Activated CD8-positive, alpha-beta memory T cell treated with anti-CD3 and anti-CD28 coated beads for 48 hours (primary cell): ENCODE measurements around the gene COL19A1.

Experiments used
- DNase-seq, 3 experiments: peaks; one replicate each; pipeline ENCODE4 v3.0.0-alpha.2; 2020; ENCODE audit warnings: low read depth in 2 of 3, low spot score in 2 of 3

Gene COL19A1

DNA sequence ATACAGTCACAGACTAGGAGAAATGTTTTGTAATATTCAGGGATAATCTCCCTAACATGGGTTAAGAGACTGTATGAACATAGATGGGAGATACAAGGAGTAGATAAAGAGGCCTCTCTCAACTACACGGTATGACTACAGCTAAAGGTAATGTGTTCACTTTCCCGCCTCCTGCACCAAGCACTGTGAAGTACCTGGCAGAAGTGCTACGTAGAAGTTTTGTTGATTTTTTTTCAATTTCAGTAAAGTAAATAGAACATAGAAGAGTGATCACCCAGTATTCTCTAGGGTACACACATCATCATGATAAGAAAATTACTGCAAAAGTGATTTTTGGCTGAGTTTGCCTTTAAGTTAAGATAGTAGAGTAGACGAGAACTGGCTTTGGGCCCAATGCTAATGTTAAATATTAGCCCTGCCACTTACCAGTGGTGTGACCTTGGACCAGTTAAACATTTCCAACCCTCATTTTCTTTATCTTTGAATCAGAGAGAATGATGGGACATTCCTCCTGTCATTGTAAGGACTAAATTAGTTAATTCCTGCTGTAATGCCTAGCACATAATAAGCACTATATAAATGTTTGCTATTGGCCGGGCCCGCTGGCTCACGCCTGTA, 253.0 kb downstream of the COL19A1 start:
- no peak for DNase-seq

DNA sequence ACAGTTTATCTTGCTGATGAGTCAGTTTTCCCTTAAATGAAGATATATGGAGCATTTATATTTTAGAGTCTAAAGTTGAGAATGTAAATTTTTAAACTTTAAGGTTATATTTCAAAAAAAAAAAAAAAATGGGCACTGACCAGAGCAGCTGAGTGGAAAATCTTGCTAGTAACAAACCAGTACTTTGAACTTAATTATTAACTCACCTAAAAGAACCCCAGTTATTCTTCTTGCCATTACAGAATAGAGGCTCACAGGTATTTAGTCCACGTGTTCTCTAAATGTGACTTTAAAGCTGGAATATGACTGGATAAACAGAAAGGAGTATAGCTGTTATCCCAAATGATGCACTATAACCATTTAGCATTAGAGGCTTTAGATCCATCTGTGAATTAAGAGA, 258.1 kb downstream of the COL19A1 start:
- no peak for DNase-seq

DNA sequence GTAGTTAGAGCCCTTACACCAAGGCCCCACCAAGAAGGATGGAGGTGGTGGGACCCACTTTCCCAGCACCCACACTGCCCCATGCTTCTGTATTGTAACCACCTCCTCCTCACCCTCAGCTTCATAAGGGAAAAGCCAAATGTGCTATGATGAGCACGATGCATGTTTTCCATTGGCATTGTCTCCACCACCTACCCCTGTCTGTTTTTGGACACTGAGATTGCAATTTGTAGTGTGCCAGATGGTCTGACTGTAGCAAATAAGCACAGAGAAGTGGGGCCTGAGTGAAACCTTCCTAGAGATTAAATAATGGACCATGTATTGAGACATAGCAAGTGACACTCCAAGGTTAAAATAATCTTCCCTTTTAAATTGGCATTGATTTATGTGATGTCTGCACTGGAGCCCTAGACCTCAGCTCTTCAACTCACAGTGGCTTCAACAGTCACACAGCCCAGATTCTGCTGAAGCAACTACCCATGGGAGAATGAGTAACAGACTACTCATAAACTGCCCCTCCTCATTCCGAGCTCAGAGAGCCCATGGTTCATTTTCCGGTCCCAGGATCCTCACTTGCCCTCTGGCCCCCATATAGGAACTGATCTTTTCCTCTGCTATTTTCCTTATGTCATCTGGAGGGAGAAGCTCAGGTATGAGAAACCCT, 258.7 kb downstream of the COL19A1 start:
- no peak for DNase-seq

DNA sequence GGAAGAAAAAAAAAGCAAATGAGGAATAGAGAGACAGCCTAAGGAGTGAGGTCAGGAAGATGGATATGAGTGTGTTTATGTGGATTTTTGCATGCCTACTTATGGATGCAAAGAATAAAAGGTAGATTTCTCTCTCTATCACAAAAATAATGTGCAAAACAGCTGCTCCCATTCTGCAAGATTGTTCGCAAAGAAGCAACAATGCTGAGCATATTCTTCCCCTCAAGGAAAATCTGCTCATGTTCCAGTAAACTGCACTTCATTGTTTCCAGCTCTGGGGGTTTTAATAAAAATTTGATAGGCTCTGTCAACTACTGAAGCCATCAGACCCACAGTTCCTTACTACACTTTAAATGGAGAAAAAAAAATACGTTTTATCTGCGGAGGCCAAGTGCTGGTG, 259.2 kb downstream of the COL19A1 start:
- DNase-seq = no peak

DNA sequence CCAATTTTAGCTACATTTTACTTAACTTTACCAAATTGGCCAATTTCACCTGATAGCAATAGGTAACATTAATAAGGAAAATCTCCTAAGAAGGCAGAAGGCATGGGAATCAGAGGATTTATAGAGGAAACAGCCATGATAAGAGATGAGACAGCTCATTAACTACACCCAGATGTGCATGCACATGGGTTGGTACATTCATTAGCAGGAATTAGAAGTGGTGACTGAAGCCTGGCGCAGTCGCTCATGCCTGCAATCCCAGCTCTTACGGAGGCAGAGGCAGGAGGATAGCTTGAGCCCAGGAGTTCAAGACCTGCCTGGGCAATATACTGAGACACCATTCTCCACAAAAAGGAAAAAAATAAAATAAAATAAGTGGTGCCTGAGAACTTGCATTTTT, 263.0 kb downstream of the COL19A1 start:
- DNase-seq = no peak

DNA sequence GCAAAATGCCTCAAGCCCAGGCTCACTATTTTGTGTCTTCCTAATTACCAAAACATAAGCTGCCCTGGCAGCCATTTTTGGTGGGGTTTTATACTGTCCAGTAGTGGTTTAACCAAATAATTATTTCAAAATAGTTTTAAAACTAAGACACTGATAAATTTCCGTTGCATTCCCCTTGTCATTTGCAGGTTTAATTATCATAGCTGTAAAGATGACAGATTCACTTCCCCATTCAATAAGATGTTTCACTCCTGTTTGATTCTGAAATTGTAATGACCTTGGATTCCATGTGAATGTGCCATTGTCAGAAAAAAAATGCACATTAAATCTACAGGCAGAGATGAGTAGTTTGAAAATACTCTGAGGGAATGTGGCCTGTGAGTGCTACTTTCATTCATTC, 264.5 kb downstream of the COL19A1 start:
- DNase-seq = no peak

DNA sequence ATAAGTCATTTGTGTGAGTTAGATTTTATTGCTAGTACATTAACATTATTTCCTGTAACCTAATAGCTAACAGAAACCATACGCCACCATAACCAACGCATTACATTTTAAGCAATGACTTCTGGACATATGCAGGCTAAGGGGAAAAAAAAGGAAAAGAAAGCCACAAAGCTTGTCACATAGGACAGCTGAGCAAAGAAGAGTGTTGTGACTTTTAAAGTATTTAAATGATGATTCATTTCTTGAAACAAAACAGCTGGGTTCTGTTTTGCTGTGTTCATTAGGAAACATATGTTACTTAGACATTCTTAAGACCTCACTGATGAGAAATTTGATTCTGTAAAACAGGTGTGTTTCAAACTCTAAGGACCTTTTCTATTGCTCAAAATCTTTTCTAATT, 265.2 kb downstream of the COL19A1 start:
- DNase-seq = no peak

DNA sequence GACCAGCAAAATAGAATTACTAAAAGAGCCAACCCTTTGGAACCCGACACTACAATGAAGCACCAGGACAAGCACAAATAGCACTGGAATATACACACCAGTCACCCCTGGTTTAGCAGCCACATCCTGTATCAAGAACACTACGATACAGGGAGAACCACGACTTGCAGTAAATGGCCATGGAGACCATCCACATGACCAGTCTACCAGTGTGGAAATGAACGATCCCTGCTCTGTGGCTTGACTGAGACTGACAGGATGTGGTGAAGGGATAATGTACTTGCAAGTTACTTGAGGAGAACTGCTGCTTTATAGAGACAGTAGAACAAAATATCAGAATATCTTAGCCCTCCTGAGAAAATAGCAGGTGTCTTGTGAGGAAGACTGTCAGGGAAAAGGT, 266.9 kb downstream of the COL19A1 start:
- DNase-seq = no peak

DNA sequence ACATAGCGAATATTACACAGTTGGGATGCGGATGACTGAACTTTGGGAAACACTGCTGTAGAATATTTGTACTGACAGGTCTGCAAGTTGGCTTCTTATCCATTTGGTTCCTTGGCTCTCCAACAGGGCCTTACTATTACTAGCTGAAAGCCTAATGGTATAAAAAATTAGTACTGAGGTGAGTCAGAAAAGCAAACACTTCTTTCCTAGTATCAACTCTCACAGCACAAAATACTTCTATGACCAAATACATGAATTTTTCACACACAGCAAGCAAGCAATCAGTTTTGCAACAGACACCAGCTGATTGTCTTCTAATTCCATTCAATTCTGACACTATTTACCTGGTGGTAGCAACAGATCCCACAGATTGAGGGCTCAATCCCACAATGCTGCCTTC, 268.2 kb downstream of the COL19A1 start:
- no peak for DNase-seq

DNA sequence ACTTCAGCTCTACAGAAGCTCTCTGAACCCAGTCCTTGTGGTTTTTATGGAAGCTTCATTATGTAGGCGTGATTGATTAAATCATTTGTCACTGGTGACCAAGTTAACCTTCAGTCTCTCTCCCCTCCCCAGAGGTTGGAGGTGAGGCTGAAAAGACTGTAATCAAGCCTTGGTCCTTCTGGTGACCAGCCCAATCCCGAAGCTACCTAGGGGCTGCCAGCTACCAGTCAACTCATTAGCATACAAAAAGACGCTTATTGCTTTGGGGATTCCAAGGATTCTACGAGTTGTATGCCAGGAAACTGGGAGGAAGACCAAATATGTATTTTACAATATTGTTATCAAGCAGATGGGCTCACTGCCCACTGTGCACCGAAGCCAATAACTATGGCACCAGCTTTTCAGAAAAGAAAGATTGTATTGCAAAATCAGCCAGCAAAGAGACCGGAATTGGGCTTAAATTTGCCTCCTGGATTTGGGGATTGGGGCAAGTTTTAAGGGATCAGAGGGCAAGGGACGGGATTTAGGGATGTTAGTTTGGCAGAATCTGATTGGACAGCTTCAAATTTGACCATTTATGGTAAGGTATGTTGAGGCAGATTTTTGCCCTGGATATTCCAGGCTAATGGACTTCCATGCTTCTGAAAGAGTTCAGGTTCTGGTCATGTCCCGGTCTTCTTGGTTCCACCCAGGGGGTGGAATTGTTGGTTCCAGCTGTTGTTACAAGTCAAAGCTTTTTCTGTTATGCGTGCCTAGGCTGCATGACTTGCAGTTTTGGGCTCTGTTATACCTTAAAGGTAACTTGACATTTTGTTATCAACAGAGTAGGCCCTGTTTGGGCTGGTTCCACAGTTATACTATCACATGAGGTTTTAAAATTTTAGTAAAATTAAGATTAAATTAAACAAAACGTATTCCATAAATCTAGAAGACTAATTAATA, 269.1 kb downstream of the COL19A1 start:
- DNase-seq = no peak

DNA sequence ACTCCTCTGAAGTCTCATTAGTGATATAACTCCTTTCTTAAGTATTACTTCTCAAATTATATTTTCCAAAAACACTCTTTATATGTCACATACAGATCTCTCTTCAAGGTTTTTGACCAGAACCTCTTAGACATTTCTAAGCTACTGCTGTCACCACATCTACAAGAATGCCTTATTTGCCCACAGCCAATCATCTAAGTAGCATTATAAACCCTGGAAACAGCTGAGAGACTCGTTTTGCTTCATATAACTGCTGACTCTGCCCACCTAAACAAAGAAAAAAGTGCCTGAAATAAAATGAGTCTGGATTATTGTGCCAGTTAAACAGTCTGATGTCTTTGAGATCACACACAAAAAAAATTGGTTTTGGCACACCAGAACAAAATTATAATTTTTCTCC, 270.6 kb downstream of the COL19A1 start:
- no peak for DNase-seq

DNA sequence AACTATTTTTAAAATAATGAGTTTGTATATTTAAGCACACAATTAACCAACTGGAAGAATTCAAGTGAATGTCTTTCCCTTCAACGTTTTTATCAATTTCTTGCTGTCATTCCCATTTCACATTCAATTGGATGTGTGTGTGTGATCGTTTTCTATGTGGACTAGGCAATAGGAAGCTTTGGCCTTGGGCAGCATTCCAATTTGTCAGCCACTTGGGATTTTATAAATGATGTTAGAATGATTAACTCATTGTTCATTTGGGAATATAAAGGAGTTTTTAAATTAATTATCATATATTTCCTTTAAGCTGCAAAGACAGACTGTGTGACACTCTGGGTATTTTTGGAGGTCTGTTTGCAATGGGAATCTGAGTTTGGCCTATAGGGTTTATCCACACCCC, 274.1 kb downstream of the COL19A1 start:
- no peak for DNase-seq

DNA sequence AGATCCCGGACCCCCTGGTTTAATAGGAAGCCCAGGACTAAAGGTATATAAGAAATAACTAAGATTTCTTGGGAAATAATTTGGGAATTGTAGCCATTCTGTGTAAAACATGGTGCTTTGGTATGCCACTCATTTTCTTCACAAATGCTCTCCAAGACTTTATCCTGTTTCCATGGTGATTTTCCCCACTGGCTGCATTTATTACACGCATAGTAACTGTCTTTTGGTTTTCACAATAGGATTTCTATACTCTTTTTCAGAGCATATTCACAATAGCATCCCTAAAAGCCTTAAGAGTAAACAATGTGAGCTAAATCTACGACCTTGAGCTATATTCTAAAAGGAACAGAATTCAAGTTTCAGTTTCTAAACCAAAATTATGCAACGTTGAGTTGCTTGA, 275.7 kb downstream of the COL19A1 start:
- no peak for DNase-seq

DNA sequence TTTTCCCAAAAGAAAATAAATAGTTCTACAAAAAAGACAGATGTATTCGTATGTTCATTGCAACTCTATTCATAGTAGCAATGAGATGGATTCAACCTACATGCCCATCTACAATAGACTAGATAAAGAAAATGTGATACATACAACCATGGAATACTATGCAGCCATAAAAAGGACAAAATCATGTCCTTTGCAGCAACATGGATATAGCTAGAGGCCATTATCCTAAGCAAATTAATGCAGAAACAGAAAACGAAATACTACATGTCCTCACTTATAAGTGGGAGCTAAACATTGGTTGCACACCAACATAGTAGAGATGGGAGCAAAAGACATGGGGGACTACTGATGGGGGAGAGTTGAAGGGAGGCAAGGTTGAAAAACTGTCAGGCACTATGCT, 278.8 kb downstream of the COL19A1 start:
- no peak for DNase-seq

DNA sequence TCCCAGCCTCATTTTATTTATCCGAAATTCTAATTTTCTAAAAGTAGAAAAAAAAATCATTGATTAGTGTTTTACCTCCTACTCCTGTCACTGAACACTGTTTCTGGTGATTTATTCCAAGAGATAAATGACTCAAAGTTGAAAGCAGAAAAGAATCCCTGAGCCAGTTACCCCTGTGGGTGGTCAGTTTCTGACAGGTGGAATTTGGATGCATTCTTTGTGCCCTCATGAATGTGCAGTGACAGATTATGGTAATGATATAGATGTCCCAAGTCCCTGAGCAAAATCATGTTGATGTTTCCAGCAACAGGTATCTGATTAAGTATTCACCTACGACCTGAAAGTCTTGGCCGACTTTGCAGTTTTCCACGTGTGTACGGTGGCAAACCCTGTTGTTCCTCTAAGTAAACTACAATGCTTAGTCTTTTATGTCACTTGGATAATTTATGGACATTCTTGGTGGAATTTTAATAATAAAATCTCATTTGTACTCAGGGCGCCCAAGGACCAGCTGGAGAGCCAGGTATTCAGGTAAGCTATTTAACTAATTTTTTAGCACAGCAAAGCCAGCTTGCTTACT, 282.9 kb downstream of the COL19A1 start:
- DNase-seq = no peak

DNA sequence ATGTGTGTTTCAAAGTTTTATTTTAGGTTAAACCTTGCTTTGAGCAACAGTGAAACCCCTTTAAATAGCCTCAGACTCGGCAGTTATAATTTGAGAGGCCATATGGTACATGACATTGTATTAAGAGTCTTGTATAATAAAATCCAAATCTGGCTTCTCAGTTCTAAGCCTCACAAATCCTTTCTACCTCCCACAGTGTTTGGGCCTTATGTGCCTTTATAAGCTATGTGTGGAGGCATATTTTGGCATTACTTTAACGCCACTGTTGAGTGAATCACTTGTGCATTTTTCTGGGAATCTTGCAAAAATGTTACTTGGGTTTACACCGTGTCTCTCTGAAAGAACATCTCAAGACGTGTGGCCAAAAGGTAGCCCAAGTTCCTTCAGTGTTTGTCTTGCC, 284.2 kb downstream of the COL19A1 start:
- DNase-seq = no peak

DNA sequence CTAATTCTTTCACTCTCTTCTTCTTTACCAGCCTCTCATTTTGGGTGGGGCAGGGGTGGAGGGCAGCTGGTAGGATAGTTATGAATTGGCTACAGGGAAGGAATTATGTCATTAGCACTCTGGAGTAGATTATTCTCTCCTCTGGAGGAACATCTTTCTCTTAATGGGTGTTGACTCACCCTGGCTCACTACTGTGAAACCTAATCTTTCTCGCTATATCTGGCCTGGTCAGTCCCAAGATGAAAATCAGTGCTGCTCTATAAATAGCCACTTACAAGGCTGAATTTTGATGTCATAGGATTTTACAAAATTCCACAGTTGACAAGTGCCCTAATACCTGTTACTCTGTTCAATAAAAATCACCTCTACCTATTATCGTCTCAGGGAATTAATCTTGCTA, 285.3 kb downstream of the COL19A1 start:
- no peak for DNase-seq

DNA sequence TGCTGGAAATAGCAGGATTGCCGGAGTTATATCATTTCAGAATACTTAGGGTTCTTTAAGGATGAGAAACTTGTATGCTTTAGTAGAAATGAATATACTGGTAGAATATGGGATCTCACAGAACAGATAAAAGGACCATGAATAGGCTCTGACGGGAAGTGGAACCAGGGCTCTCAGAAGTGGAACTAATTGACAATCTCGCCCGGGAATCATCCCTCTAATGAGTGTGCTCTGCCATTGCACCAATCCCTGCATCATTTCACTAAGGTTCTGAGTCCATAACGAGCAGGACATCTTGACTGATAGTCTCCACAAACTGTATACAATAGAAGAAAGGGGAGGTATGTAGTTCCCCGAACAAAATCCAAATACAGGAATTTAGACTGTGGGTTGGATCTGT, 286.4 kb downstream of the COL19A1 start:
- DNase-seq = no peak

DNA sequence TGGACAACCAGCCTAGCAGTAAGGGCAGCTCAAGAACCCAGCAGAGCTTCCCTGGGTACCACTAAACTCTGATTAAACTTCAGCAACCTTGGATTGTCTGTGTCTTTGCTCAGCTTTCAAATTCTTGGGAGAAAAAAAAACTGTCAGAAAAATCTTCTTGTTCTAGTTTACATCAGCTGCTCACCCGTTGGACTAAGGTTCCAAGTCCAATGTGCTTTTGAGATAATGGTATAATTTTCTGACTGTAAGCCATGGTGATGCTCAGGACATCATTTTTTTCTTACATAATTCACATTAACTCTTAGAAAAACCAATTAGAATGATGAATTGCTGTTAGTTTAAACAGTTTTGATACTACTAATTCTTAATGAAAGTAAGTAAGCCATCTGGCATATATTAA, 290.7 kb downstream of the COL19A1 start:
- no peak for DNase-seq

DNA sequence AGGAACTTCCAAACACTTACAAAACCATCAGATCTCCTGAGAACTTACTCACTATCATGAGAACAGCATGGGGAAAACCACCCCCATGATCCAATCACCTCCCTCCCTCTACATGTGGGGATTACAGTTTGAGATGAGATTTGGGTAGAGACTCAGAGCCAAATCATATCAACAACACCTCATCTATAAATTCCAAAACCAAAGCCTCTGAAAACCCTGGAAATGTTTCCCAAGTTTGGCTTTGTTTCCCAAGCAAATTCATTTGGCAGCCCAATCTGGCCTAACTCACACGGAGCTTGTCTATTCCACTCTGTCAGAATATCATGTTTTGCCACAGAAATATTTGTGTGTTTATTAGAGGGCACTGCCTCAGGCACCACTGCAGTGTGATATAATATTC, 293.9 kb downstream of the COL19A1 start:
- DNase-seq = no peak

DNA sequence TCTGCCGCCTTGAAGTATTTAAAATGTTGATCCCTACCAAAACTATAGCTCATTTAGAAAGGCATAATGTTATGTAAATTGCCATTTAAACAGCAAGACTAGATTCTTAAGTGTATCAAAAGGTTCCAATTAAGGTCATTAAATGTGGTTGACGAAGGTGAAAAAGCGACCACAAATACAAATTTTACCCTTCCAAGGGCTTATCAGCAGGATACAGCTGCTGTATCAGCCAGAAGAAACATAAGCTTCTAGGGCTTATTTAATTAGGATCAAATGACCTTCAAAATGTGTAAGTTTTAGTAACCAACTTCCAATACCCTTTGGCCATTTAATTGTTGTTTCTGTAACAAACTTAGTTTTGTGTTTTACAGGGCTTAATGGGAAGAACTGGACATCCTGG, 296.6 kb downstream of the COL19A1 start:
- DNase-seq = no peak

DNA sequence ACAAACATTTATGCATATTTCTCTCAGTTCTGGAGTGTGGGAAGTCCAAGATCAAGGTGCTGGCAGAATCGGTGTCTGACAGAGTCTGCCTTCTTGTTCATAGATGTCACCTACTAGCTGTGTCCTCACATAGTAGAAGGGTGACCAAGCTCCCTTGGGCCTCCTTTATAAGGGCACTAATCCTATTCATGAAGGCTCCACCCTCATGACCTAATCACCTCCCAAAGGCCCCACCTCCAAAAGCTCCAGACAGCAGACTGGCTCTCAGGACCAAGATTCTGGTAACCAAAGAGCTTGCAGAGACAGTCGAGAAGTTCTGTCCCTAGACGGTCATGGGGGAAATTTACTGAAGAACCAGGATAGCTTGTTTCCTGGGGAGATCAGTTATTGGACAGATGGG, 297.4 kb downstream of the COL19A1 start:
- no peak for DNase-seq
